Measurements from ENCODE around the gene MLLT3. TPM values are rescaled to one million over a fixed set of nuclear protein-coding genes. Genes with fewer than 3 reads are reported as not detected.

Gene MLLT3
- total RNA-seq, 1 experiment from 2014 or later, result 7.0 TPM

DNA sequence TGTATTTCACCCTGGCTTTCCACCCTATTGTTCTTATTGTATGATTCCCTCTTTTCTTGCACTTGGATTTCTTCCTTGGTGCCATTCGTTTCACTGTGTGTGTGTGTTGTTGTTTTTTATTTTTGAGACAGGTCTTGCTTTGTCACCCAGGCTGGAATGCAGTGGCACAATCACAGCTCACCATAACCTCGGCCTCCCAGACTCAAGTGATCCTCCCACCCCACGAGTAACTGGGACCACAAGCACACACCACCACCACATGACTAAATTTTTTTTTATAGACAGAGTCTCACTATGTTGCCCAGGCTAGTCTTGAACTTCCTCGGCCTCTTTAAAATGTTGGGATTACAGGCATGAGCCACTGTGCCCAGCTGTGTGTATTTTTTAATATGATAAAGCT, 72.0 kb downstream of the MLLT3 start (continued):
- TF ChIP-seq, protein P1, sequence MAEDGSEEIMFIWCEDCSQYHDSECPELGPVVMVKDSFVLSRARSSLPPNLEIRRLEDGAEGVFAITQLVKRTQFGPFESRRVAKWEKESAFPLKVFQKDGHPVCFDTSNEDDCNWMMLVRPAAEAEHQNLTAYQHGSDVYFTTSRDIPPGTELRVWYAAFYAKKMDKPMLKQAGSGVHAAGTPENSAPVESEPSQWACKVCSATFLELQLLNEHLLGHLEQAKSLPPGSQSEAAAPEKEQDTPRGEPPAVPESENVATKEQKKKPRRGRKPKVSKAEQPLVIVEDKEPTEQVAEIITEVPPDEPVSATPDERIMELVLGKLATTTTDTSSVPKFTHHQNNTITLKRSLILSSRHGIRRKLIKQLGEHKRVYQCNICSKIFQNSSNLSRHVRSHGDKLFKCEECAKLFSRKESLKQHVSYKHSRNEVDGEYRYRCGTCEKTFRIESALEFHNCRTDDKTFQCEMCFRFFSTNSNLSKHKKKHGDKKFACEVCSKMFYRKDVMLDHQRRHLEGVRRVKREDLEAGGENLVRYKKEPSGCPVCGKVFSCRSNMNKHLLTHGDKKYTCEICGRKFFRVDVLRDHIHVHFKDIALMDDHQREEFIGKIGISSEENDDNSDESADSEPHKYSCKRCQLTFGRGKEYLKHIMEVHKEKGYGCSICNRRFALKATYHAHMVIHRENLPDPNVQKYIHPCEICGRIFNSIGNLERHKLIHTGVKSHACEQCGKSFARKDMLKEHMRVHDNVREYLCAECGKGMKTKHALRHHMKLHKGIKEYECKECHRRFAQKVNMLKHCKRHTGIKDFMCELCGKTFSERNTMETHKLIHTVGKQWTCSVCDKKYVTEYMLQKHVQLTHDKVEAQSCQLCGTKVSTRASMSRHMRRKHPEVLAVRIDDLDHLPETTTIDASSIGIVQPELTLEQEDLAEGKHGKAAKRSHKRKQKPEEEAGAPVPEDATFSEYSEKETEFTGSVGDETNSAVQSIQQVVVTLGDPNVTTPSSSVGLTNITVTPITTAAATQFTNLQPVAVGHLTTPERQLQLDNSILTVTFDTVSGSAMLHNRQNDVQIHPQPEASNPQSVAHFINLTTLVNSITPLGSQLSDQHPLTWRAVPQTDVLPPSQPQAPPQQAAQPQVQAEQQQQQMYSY (CRISPR knock-in tag; IDR thresholded peaks at IDR 0.05), result no peak
- TF ChIP-seq, protein P2, sequence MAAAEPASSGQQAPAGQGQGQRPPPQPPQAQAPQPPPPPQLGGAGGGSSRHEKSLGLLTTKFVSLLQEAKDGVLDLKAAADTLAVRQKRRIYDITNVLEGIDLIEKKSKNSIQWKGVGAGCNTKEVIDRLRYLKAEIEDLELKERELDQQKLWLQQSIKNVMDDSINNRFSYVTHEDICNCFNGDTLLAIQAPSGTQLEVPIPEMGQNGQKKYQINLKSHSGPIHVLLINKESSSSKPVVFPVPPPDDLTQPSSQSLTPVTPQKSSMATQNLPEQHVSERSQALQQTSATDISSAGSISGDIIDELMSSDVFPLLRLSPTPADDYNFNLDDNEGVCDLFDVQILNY (CRISPR knock-in tag; IDR thresholded peaks at IDR 0.05), result no peak
- TF ChIP-seq, protein P3, sequence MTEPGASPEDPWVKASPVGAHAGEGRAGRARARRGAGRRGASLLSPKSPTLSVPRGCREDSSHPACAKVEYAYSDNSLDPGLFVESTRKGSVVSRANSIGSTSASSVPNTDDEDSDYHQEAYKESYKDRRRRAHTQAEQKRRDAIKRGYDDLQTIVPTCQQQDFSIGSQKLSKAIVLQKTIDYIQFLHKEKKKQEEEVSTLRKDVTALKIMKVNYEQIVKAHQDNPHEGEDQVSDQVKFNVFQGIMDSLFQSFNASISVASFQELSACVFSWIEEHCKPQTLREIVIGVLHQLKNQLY (CRISPR knock-in tag; IDR thresholded peaks at IDR 0.05), result no peak
- no peak for TF ChIP-seq RELA (CRISPR knock-in tag; IDR thresholded peaks at IDR 0.05; ENCODE audit: borderline replicate concordance)
- TF ChIP-seq, protein P4, sequence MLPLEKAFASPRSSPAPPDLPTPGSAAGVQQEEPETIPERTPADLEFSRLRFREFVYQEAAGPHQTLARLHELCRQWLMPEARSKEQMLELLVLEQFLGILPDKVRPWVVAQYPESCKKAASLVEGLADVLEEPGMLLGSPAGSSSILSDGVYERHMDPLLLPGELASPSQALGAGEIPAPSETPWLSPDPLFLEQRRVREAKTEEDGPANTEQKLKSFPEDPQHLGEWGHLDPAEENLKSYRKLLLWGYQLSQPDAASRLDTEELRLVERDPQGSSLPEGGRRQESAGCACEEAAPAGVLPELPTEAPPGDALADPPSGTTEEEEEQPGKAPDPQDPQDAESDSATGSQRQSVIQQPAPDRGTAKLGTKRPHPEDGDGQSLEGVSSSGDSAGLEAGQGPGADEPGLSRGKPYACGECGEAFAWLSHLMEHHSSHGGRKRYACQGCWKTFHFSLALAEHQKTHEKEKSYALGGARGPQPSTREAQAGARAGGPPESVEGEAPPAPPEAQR (CRISPR knock-in tag; IDR thresholded peaks at IDR 0.05), result no peak

DNA sequence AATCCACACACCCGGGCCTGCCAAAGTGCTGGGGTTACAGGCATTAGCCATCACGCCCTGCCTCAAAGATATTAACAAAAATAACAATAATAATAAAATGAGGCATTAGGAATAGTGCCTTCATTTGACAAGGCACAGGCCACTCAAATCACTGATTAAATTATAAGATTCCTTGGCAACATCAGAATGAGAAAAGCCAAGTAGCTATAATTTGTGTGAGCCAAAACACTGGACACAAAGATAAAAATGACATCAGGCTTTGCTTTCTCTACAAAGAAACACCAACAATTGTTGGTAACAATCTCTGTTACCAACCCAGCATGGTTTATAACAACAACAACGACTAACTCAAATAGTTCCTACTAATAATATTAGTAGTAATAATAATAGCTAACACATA, 73.2 kb downstream of the MLLT3 start:
- H3K36me3 Mint-ChIP-seq, result no peaks in the 10 kb centered on the region
- DNase-seq (ENCODE audit: low spot score) (no peak), ATAC-seq (no peak)
- H3K4me3 Mint-ChIP-seq, result no peak overlapping the region
- no peak overlapping the region for H3K27ac Mint-ChIP-seq
- TF ChIP-seq RELA (CRISPR knock-in tag; IDR thresholded peaks at IDR 0.05; ENCODE audit: borderline replicate concordance) (no peak), FOXK1 (CRISPR knock-in tag; IDR thresholded peaks at IDR 0.05) (no peak), JAZF1 (CRISPR knock-in tag; IDR thresholded peaks at IDR 0.05) (no peak), FOXJ3 (CRISPR knock-in tag; IDR thresholded peaks at IDR 0.05; ENCODE audit: borderline replicate concordance) (no peak)
- TF ChIP-seq, protein P5, sequence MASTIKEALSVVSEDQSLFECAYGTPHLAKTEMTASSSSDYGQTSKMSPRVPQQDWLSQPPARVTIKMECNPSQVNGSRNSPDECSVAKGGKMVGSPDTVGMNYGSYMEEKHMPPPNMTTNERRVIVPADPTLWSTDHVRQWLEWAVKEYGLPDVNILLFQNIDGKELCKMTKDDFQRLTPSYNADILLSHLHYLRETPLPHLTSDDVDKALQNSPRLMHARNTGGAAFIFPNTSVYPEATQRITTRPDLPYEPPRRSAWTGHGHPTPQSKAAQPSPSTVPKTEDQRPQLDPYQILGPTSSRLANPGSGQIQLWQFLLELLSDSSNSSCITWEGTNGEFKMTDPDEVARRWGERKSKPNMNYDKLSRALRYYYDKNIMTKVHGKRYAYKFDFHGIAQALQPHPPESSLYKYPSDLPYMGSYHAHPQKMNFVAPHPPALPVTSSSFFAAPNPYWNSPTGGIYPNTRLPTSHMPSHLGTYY (CRISPR knock-in tag; IDR thresholded peaks at IDR 0.05), result no peak
- TF ChIP-seq, protein P6, sequence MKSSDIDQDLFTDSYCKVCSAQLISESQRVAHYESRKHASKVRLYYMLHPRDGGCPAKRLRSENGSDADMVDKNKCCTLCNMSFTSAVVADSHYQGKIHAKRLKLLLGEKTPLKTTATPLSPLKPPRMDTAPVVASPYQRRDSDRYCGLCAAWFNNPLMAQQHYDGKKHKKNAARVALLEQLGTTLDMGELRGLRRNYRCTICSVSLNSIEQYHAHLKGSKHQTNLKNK (CRISPR knock-in tag; IDR thresholded peaks at IDR 0.05), result no peak
- TF ChIP-seq, protein P7, sequence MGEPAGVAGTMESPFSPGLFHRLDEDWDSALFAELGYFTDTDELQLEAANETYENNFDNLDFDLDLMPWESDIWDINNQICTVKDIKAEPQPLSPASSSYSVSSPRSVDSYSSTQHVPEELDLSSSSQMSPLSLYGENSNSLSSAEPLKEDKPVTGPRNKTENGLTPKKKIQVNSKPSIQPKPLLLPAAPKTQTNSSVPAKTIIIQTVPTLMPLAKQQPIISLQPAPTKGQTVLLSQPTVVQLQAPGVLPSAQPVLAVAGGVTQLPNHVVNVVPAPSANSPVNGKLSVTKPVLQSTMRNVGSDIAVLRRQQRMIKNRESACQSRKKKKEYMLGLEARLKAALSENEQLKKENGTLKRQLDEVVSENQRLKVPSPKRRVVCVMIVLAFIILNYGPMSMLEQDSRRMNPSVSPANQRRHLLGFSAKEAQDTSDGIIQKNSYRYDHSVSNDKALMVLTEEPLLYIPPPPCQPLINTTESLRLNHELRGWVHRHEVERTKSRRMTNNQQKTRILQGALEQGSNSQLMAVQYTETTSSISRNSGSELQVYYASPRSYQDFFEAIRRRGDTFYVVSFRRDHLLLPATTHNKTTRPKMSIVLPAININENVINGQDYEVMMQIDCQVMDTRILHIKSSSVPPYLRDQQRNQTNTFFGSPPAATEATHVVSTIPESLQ (CRISPR knock-in tag; IDR thresholded peaks at IDR 0.05), result no peak
- TF ChIP-seq, protein P8, sequence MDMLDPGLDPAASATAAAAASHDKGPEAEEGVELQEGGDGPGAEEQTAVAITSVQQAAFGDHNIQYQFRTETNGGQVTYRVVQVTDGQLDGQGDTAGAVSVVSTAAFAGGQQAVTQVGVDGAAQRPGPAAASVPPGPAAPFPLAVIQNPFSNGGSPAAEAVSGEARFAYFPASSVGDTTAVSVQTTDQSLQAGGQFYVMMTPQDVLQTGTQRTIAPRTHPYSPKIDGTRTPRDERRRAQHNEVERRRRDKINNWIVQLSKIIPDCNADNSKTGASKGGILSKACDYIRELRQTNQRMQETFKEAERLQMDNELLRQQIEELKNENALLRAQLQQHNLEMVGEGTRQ (CRISPR knock-in tag; IDR thresholded peaks at IDR 0.05), result no peak
- TF ChIP-seq, protein P1 (CRISPR knock-in tag; IDR thresholded peaks at IDR 0.05), result no peak
- H3K4me1 Mint-ChIP-seq, result peaks cover 26% of the 10 kb centered on the region
- H3K27me3 Mint-ChIP-seq (ENCODE audit: low read depth), result no peaks in the 10 kb centered on the region
- H3K9me3 Mint-ChIP-seq, result no peaks in the 10 kb centered on the region
- POLR2A ChIA-PET, result no interaction called here
- CTCF ChIA-PET, result interaction anchor here (0.7 kb wide), 1 partner anchor 24 kb away, joined by 3 read pairs; no protein-coding TSS in a partner anchor
